Calu3 (cell line): ENCODE results near the gene PLSCR1. TPM values are rescaled to one million over a fixed set of nuclear protein-coding genes. Genes with fewer than 3 reads are reported as not detected.

Source experiments
- BruUV-seq: library from RNA; stranded (reverse); fragments of 400-500 nt; replicated peaks from 2 replicates; lab custom pipeline; 2021; lab: Mats Ljungman, UMichigan
- CTCF ChIA-PET: fragments of 300-600 bp; sonication (Branson Sonifier 250); formaldehyde crosslinking; loops from one replicate; lab custom pipeline; 2022; ENCODE audit warnings: antibody characterized with exemption; lab: Charles Lee
- DNase-seq: peaks from one replicate; pipeline ENCODE4 v3.0.0; 2022
- H3K27ac Mint-ChIP-seq: one replicate; pipeline ENCODE4 v1.8.0; 2022; ENCODE audit warnings: mixed read lengths; ENCODE audit not compliant: unreplicated experiment
- H3K27me3 Mint-ChIP-seq: one replicate; pipeline ENCODE4 v1.8.0; 2022; ENCODE audit warnings: mixed read lengths; ENCODE audit not compliant: unreplicated experiment
- H3K36me3 Mint-ChIP-seq: one replicate; pipeline ENCODE4 v1.8.0; 2022; ENCODE audit warnings: mild to moderate bottlenecking, moderate library complexity, mixed read lengths; ENCODE audit not compliant: insufficient read depth, unreplicated experiment
- H3K4me1 Mint-ChIP-seq: one replicate; pipeline ENCODE4 v1.8.0; 2022; ENCODE audit warnings: mild to moderate bottlenecking, low read depth, mixed read lengths; ENCODE audit not compliant: unreplicated experiment
- H3K4me3 Mint-ChIP-seq: one replicate; pipeline ENCODE4 v1.8.0; 2022; ENCODE audit warnings: mild to moderate bottlenecking, low read depth, moderate library complexity, mixed read lengths; ENCODE audit not compliant: unreplicated experiment
- H3K9me3 Mint-ChIP-seq: one replicate; pipeline ENCODE4 v1.8.0; 2022; ENCODE audit warnings: low read depth, mixed read lengths; ENCODE audit not compliant: unreplicated experiment
- CTCF ChIP-seq: fragments of 200-600 bp; IDR thresholded peaks from one replicate; pipeline ENCODE4 v1.8.0; 2022; ENCODE audit warnings: antibody characterized with exemption; ENCODE audit not compliant: unreplicated experiment
- intact Hi-C: fragments of 100-400 bp; cut with micrococcal nuclease; formaldehyde crosslinking; loops from one replicate; pipeline ENCODE4 v1.10.0; 2022; ENCODE audit not compliant: unreplicated experiment
- total RNA-seq: library from RNA; stranded (reverse); gene quantifications from 2 replicates; pipeline ENCODE4 v1.2.3, GENCODE V29; 2022

PLSCR1 gene
- total RNA-seq, 1 experiment from 2014 or later, result 887 TPM

- Mint-ChIP-seq H3K27me3 (no peaks in the 10 kb centered on the region), H3K27ac (peak overlapping the region; percentile 91), H3K4me3 (peak overlapping the region; percentile 87), H3K4me1 (peaks cover 53% of the 10 kb centered on the region), H3K9me3 (no peaks in the 10 kb centered on the region), H3K36me3 (peaks cover 94% of the 10 kb centered on the region)
- CTCF ChIA-PET, result interaction anchor here (1.5 to 1.8 kb wide), 3 partner anchors 11 to 34 kb away, joined by 3 to 6 read pairs (median 6); no protein-coding TSS in a partner anchor
- DNase-seq, result no peak
- TF ChIP-seq CTCF, result no peak
- intact Hi-C loops, result loop anchor here (1.0 to 2.0 kb wide), 2 partner anchors 22 to 38 kb away; no protein-coding TSS in a partner anchor
- no TSS peak for BruUV-seq
Observed at GRCh38 chr3:146540978-146541377, 3.4 kb downstream of the PLSCR1 start.

- intact Hi-C loops, result loop anchor here (2.0 kb wide), 1 partner anchor 21 kb away; no protein-coding TSS in a partner anchor
Observed at GRCh38 chr3:146540236-146540635, 4.2 kb downstream of the PLSCR1 start.

GRCh38 chr3:146539315-146539714 lies 5.1 kb downstream of the PLSCR1 start:
- BruUV-seq, result no TSS peak
- peak overlapping the region; percentile 87 for H3K4me3 Mint-ChIP-seq
- peaks cover 54% of the 10 kb centered on the region for H3K4me1 Mint-ChIP-seq
- intact Hi-C loops, result no loop called here
- CTCF ChIA-PET, result interaction anchor here (0.6 to 0.7 kb wide), 2 partner anchors 12 to 14 kb away, joined by 3 to 4 read pairs; no protein-coding TSS in a partner anchor
- H3K27me3 Mint-ChIP-seq, result no peaks in the 10 kb centered on the region
- DNase-seq, result no peak
- H3K36me3 Mint-ChIP-seq, result peaks cover 90% of the 10 kb centered on the region
- H3K9me3 Mint-ChIP-seq, result no peaks in the 10 kb centered on the region
- H3K27ac Mint-ChIP-seq, result peak overlapping the region; percentile 52
- no peak for TF ChIP-seq CTCF

More at GRCh38 chr3:146540236-146540635, 4.2 kb downstream of the PLSCR1 start:
- CTCF ChIA-PET, result interaction anchor here (1.5 to 1.8 kb wide), 3 partner anchors 10 to 33 kb away, joined by 3 to 6 read pairs (median 6); no protein-coding TSS in a partner anchor
- H3K27ac Mint-ChIP-seq, result peak overlapping the region; percentile 91
- no peaks in the 10 kb centered on the region for H3K9me3 Mint-ChIP-seq
- no peak for DNase-seq
- peak overlapping the region; percentile 87 for H3K4me3 Mint-ChIP-seq
- peaks cover 48% of the 10 kb centered on the region for H3K4me1 Mint-ChIP-seq
- no TSS peak for BruUV-seq
- peaks cover 90% of the 10 kb centered on the region for H3K36me3 Mint-ChIP-seq
- H3K27me3 Mint-ChIP-seq, result no peaks in the 10 kb centered on the region
- no peak for TF ChIP-seq CTCF

GRCh38 chr3:146537603-146538002 lies 6.8 kb downstream of the PLSCR1 start:
- no peaks in the 10 kb centered on the region for H3K27me3 Mint-ChIP-seq
- no TSS peak for BruUV-seq
- no peak for DNase-seq
- CTCF ChIA-PET, result no interaction called here
- no peaks in the 10 kb centered on the region for H3K9me3 Mint-ChIP-seq
- peaks cover 69% of the 10 kb centered on the region for H3K4me1 Mint-ChIP-seq
- intact Hi-C loops, result no loop called here
- H3K36me3 Mint-ChIP-seq, result peaks cover 90% of the 10 kb centered on the region
- H3K27ac Mint-ChIP-seq, result peak overlapping the region; percentile 74
- H3K4me3 Mint-ChIP-seq, result peak overlapping the region; percentile 57
- TF ChIP-seq CTCF, result no peak
